ENCODE results near the gene RSBN1L.

The RSBN1L gene

GRCh38 chr7:77734659-77735421, 38.6 kb downstream of the RSBN1L start:
- no peak for DNase-seq

DNA sequence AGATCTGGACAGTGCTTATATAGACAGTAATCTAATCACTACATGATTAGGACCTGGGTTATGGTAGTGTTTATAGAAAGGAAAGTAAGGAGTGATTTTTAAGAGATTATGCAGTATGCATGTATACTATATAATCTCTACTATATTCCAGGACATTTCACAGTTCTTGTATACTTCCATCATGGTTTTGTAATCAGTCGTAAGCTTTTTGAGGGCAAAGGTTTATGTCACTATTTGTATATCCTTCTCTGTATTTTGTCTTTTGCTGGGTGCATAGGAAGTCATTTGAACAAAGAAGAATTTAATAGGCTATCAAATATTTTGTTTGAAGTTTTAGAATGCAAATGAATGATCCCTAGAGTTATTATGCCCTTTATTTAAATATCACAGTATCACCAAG, 39.2 kb downstream of the RSBN1L start:
- no peak for DNase-seq

- DNase-seq: no peak
Observed at GRCh38 chr7:77736991-77737390, 40.7 kb downstream of the RSBN1L start.

DNA sequence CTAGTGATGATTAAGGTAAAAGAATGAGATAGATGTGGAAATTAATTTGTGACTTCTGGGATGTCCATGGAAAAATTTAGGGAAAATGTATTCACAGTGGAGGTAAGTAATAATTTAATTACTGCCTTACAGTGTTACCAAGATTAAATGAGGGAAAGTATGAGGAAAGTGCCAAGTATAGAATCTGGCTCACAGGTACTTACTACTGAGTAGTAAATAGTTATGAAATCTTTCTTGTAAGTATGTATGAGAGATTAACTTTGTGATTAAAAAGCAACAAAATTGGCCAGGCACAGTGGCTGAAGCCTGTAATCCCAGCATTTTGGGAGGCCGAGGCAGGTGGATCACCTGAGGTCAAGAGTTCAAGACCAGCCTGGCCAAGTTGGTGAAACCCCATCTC, 42.1 kb downstream of the RSBN1L start:
- no peak for DNase-seq

DNA sequence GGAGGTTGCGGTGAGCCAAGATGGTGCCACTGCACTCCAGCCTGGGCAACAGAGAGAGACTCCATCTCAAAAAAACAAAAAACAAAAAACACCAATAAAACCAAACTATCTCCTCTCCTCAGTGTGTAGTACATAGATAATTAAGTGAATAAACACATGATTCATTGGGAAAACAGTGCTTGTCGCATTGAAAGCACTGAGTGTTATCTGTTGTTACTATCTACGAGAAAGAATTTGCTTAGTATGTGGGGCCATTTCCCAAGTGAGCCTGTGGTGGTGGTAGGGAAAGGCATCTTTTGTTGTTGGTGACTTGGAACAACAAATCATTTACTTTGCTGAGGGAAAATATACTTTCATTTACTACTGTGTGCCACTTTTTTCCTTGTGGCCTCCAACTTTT, 42.6 kb downstream of the RSBN1L start:
- DNase-seq: no peak

DNA sequence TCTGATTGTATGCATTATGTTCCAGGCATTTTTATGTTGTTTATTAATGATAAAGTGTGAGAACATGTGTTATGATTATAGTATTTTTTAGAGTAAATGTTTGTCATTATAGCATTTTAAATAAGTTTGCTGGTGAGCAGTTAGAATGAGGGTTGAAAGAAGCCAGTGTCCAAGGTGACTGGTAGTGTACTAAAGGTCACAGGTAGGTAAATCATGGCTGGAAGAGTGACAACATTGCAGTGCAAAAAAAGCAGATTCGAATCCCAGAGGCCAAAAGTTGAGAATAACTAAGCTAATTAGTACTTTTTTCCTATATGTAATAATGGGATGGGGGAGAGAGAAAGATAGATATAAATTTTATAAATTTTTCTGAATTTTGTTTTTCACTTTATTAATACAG, 44.0 kb downstream of the RSBN1L start:
- no peak for DNase-seq

GRCh38 chr7:77743518-77743917, 47.3 kb downstream of the RSBN1L start:
- no peak for DNase-seq

- DNase-seq: no peak
Observed at GRCh38 chr7:77745746-77746145, 49.5 kb downstream of the RSBN1L start.

GRCh38 chr7:77746164-77746823, 50.0 kb downstream of the RSBN1L start:
- DNase-seq: no peak

DNA sequence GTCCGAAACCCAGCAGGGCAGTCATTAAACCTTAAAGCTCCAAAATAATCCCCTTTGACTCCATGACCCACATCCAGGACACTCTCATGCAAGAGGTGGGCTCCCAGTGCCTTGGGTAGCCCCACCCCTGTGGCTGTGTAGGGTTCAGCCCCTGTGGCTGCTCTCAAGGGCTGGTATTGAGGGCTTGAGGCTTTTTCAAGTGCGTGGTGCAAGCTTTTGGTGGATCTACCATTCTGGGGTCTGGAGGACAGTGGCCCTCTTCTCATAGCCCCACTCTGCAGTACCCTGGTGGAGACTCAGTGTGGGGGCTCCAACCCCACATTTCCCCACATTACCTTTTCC, 50.5 kb downstream of the RSBN1L start:
- DNase-seq: no peak

DNA sequence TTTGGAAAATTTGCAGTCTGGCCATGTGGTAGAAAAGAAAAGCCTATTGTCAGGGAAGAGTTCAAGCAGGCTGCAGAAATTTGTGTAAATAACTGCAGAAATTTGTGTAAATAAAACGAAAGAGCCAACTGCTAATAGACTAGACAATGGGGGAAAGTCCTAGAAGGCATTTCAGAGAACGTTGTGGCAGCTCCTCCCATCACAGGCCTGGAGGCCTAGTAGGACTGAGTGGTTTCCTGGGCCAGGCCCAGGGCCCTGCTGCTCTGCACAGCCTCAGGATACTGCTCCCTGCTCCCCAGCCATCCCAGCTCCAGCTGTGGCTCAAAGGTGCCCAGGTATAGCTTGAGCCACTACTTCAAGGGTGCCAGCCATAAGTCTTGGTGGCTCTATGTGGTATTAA, 50.9 kb downstream of the RSBN1L start:
- no peak for DNase-seq

GRCh38 chr7:77747718-77748117, 51.5 kb downstream of the RSBN1L start:
- DNase-seq: no peak

DNA sequence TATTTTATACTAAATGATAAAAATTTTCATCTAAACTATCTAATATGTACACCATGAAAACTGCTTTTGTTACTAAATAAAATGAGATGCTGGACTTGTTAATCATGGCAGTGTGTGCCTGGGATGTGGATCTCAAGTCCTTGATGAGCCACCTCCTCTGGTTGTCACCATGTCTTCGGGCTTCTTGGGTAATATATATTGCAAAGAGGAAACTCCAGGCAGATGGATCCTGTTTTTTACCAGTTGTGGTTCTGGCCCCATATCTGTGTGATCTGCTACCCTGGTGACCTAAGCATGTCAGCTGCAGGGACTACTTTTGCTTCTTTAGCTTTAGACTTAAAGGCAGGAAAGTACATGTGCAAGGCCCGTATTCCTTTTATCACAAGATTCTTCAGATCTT, 55.8 kb downstream of the RSBN1L start:
- no peak for DNase-seq

DNA sequence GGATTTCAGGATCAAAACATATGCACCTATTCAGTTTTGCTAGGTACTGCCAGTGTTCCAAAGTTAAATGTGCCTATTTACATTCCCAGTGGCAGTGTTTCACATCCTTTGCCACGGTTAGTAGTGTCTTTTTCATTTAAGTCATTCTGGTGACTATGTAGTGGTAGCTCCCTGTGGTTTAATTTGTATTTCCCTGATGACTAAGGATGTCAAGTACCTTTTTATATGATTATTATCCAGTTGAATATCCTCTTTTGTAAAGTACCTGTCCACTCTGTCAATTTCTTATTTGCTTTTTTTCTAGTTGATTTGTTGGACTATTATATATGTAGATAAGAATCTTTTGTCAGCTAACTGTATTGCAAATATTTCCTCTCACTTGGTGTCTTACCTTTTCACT, 56.9 kb downstream of the RSBN1L start:
- no peak for DNase-seq

DNA sequence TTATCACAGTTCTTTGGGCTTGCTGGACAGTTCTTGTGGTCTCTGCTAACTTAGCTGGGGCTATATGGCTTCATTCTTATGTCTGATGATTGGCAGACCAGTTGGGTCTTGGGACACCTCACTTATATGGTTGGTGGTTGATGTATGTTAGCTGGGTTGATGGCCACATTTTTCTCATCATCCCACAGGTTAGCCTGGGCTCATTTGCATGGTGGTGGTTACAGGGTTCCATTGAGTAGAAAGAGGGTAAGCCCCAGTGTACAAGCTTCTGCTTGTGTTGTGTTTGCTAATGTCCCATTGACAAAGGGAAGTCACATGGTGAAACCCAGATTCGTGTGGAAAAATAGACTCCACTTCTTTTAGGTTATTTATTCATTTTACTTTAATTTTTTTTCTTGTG, 61.3 kb downstream of the RSBN1L start:
- DNase-seq: no peak

DNA sequence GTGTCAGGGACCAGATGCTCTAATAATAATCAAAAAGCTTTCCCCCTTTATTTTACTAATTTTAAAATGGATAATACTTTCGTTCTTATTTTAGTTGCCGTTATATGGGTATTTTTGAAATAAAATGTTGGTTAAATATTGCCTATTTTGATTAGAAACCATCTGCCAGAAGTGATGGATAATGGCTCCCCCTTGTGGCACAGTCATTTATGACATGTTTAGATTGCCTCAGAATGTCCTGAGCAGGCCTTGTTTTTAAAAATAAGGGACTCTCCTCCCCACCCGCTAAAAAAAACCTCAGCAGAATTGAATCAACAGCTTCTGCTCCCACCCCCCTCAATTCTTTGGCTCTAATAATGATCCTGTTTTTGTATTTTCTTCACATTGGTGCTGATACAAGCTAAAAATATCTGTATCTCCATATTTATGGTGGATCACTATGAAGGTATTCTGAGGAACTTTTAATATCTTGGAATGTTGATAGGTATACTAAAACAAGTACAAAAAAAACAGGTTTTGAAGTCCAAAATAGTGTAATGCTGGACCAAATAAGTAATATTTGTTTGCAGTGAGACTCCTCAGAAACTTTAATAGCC, 63.1 kb downstream of the RSBN1L start:
- DNase-seq: no peak

DNA sequence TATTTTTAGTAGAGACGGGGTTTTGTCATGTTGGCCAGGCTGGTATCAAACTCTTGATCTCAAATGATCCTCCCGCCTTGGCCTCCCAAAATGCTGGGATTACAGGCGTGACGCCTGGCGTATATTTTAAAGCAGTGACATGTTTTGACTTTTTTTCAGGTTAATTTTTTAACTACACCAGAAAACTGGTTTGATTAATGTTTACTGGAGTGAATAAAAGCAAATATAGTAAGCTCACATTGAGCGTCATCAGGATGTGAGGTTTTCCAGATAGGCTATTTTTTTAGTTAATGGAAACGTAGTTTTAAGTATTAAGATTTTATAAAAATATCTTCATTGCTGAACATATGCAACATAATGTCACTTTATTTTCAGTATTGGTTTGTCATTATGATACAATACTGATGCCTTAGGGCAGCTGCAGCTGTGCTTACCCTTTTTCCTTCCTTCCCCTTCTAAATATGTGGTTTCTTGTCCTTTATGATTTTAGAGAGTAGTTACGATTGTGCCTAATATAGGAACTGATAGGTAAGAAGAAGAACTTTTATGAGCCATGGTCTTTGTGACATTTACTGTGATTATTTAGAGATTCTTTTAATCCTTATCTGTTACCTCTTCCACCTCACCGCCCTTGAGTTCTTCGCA, 64.7 kb downstream of the RSBN1L start:
- no peak for DNase-seq

DNA sequence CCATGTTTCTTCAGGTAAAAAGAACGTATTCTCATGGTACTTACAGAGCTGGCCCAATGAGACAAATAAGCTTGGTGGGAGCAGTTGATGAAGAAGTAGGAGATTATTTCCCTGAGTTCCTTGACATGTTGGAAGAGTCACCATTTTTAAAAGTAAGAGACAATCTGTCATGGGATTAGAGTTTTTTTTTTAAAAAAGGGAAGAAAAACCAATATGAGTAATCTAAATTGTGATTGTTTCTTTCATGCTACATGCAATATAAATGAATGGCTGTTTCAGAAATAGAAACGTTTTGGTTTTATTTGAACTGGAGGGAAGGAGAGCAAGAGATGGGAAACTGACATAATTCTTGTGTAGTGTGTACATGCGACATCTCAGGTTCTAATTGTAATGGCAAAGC, 69.2 kb downstream of the RSBN1L start:
- DNase-seq: no peak

GRCh38 chr7:77765906-77766800, 69.9 kb downstream of the RSBN1L start:
- no peak for DNase-seq

- no peak for DNase-seq
Observed at GRCh38 chr7:77766801-77767605, 70.7 kb downstream of the RSBN1L start.

DNA sequence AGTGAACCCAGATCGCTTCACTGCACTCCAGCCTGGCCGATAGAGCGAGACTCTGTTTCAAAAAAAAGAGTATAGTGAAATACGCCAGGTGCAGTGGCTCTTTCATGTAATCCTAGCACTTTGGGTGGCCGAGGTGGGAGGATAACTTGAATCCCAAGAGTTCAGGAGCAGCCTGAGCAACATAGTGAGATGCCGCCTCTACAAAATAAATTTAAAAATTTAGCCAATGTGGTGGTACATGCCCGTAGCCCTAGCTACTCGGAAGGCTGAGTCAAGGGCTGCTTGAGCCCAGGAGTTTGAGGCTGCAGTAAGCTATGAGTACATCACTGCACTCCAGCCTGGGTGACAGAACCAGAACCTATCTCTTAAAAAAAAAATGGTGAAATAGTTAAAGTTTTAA, 74.1 kb downstream of the RSBN1L start:
- DNase-seq: no peak

DNA sequence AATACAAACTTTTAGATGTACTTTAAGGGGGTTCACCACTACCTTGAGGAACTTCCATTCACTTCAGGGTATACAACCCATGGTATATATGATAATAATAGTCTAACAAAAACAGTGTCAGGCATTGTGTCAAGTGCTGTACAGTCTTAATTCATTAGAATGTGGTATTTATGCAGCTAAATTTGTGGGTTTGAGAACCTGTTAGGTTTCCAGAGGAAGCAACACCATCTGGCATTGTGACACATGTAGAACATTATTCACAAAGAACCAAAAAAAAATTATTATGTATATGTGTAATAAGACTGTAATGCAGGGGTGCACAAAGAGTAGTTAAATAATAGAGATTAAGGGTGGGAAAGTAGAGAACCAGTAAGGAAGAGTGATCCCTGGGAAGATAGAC, 75.6 kb downstream of the RSBN1L start:
- DNase-seq: no peak

Data from activated gamma-delta T cell (primary cell).